Dedifferentiated amniotic fluid mesenchymal stem cell (primary cell): ENCODE measurements around the gene DUSP7.
"Not testable (repeated sequence)": the region's sequence is repeated elsewhere in the genome, so short reads cannot be mapped to it uniquely, and the experiment has no call there.

ENCODE experiments used
- DNase-seq: peaks from one replicate; pipeline ENCODE4 v3.0.0-alpha.2; 2016; ENCODE audit errors: extremely low spot score

DUSP7 gene

GRCh38 chr3:52049503-52049902, 6.9 kb downstream of the DUSP7 start:
- no peak for DNase-seq

- no peak for DNase-seq
Observed at GRCh38 chr3:52047295-52047960, 8.9 kb downstream of the DUSP7 start.

- no peak for DNase-seq
Observed at GRCh38 chr3:52046902-52047239, 9.5 kb downstream of the DUSP7 start.

GRCh38 chr3:52046186-52046901, 10.0 kb downstream of the DUSP7 start:
- DNase-seq = peak; percentile 93

- no peak for DNase-seq
Observed at GRCh38 chr3:52044869-52045619, 11.3 kb downstream of the DUSP7 start.

- DNase-seq = no peak
Observed at GRCh38 chr3:52043750-52044149, 12.6 kb downstream of the DUSP7 start.

GRCh38 chr3:52043039-52043438, 13.3 kb downstream of the DUSP7 start:
- DNase-seq = not testable (repeated sequence)

- no peak for DNase-seq
Observed at GRCh38 chr3:52041118-52041731, 15.1 kb downstream of the DUSP7 start.

- DNase-seq = no peak
Observed at GRCh38 chr3:52040600-52040999, 15.8 kb downstream of the DUSP7 start.

- DNase-seq = no peak
Observed at GRCh38 chr3:52039846-52040245, 16.5 kb downstream of the DUSP7 start.

- no peak for DNase-seq
Observed at GRCh38 chr3:52039426-52039825, 16.9 kb downstream of the DUSP7 start.

GRCh38 chr3:52038227-52038626, 18.1 kb downstream of the DUSP7 start:
- no peak for DNase-seq

GRCh38 chr3:52037291-52037690, 19.1 kb downstream of the DUSP7 start:
- no peak for DNase-seq

- DNase-seq = no peak
Observed at GRCh38 chr3:52036829-52037228, 19.5 kb downstream of the DUSP7 start.

- no peak for DNase-seq
Observed at GRCh38 chr3:52036222-52036694, 20.1 kb downstream of the DUSP7 start.

GRCh38 chr3:52034651-52035050, 21.7 kb downstream of the DUSP7 start:
- no peak for DNase-seq

- DNase-seq = no peak
Observed at GRCh38 chr3:52034212-52034611, 22.2 kb downstream of the DUSP7 start.

- not testable (repeated sequence) for DNase-seq
Observed at GRCh38 chr3:52033748-52034147, 22.6 kb downstream of the DUSP7 start.

- no peak for DNase-seq
Observed at GRCh38 chr3:52032702-52033408, 23.5 kb downstream of the DUSP7 start.

- DNase-seq = no peak
Observed at GRCh38 chr3:52031896-52032295, 24.5 kb downstream of the DUSP7 start.

GRCh38 chr3:52030714-52031310, 25.6 kb downstream of the DUSP7 start:
- DNase-seq = no peak
